ENCODE measurements around the gene NKD2.

NKD2 gene

DNA sequence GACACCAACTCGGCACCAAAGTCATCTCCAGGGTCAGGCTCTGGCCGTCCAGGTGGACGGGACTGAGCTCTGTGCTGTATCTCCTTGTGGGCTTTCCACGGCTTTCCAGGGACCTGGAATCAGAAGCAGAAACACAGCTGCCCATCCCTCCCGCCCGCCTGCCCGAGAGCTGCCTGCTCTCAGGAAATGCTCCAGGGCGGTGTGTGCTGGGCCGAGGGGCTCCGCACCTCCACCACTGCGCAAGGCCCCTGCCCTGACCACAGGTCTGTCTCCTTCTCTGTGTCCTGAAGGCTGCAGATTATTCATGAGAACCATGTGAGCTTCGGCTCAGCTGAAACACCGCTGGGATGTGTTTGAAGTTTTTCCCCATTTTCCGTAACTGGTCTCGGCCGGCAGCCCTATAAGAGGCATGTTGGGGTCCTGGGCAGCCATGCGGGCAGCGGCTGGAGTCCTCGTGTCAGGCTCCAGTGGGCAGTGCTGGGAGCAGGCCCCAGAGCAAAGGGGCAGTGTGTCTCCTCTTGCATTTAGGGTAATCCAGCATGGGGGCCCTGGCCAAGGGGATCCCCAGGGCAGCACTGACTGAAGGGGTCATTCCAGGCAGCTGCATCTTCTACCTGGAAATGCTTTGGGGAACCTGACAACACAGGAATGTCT is 22.8 kb downstream of the NKD2 start:
- Histone ChIP-seq H3K27me3 (ENCODE audit: insufficient read depth, low read length) (0 out of 2 replicates have a peak, but pooled peaks cover 4% of the 10 kb centered on the region), H3K4me2 (ENCODE audit: low read length) (no peak overlapping the region), H3K27ac (ENCODE audit: low read depth, low read length, poor library complexity, severe bottlenecking) (no peak overlapping the region), H2AFZ (ENCODE audit: low read length) (no peak overlapping the region), H4K20me1 (ENCODE audit: insufficient read depth, low read length) (no peaks in the 10 kb centered on the region), H3F3A (ENCODE audit: insufficient read depth, low read length) (no peaks in the 10 kb centered on the region), H3K9ac (ENCODE audit: low read length) (no peak overlapping the region), H3K4me1 (ENCODE audit: insufficient read depth, low read length, severe bottlenecking) (no peaks in the 10 kb centered on the region), H3K9me3 (ENCODE audit: low read length) (no peaks in the 10 kb centered on the region), H3K4me3 (ENCODE audit: low read depth, low read length, poor library complexity, severe bottlenecking) (no peak overlapping the region), H3K9me2 (ENCODE audit: low read depth, low read length) (no peaks in the 10 kb centered on the region), H3K36me3 (ENCODE audit: insufficient read depth, low read length) (no peaks in the 10 kb centered on the region), H3K79me2 (ENCODE audit: insufficient read depth, low read length) (no peaks in the 10 kb centered on the region)
- no peak for TF ChIP-seq EZH2 (IDR thresholded peaks at IDR 0.05; ENCODE audit: borderline replicate concordance, low read length)
- TF ChIP-seq, protein P1, sequence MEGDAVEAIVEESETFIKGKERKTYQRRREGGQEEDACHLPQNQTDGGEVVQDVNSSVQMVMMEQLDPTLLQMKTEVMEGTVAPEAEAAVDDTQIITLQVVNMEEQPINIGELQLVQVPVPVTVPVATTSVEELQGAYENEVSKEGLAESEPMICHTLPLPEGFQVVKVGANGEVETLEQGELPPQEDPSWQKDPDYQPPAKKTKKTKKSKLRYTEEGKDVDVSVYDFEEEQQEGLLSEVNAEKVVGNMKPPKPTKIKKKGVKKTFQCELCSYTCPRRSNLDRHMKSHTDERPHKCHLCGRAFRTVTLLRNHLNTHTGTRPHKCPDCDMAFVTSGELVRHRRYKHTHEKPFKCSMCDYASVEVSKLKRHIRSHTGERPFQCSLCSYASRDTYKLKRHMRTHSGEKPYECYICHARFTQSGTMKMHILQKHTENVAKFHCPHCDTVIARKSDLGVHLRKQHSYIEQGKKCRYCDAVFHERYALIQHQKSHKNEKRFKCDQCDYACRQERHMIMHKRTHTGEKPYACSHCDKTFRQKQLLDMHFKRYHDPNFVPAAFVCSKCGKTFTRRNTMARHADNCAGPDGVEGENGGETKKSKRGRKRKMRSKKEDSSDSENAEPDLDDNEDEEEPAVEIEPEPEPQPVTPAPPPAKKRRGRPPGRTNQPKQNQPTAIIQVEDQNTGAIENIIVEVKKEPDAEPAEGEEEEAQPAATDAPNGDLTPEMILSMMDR (IDR thresholded peaks at IDR 0.05; ENCODE audit: low read length), result no peak

DNA sequence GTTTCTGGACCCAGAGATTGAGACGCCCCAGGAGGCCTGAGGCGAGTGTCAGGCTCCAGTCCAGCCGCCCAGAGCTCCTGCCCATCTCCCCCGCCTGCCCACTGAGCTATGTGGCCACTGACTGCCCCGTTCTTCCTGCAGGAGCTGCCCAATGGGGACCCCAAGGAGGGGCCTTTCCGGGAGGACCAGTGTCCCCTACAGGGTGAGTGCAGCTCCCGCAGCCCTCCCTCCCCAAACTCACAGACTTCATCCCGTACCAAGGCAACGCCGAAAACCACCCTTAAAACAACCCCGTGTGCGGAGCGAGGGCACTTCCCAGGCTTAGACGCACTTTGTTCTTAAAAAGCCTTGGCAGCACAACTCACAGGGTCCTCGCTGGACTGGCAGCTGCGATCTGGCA is 23.4 kb downstream of the NKD2 start:
- H3K79me2 ChIP-seq (ENCODE audit: insufficient read depth, low read length), result no peaks in the 10 kb centered on the region
- no peaks in the 10 kb centered on the region for H3F3A ChIP-seq (ENCODE audit: insufficient read depth, low read length)
- no peak overlapping the region for H2AFZ ChIP-seq (ENCODE audit: low read length)
- H3K36me3 ChIP-seq (ENCODE audit: insufficient read depth, low read length), result no peaks in the 10 kb centered on the region
- H3K4me1 ChIP-seq (ENCODE audit: insufficient read depth, low read length, severe bottlenecking), result no peaks in the 10 kb centered on the region
- H3K4me3 ChIP-seq (ENCODE audit: low read depth, low read length, poor library complexity, severe bottlenecking), result no peak overlapping the region
- H4K20me1 ChIP-seq (ENCODE audit: insufficient read depth, low read length), result no peaks in the 10 kb centered on the region
- no peak overlapping the region for H3K27ac ChIP-seq (ENCODE audit: low read depth, low read length, poor library complexity, severe bottlenecking)
- TF ChIP-seq, protein P1 (IDR thresholded peaks at IDR 0.05; ENCODE audit: low read length), result no peak
- no peak for TF ChIP-seq EZH2 (IDR thresholded peaks at IDR 0.05; ENCODE audit: borderline replicate concordance, low read length)
- H3K4me2 ChIP-seq (ENCODE audit: low read length), result no peak overlapping the region
- H3K9ac ChIP-seq (ENCODE audit: low read length), result no peak overlapping the region
- H3K9me3 ChIP-seq (ENCODE audit: low read length), result no peaks in the 10 kb centered on the region
- 0 out of 2 replicates have a peak, but pooled peaks cover 4% of the 10 kb centered on the region for H3K27me3 ChIP-seq (ENCODE audit: insufficient read depth, low read length)
- no peaks in the 10 kb centered on the region for H3K9me2 ChIP-seq (ENCODE audit: low read depth, low read length)

DNA sequence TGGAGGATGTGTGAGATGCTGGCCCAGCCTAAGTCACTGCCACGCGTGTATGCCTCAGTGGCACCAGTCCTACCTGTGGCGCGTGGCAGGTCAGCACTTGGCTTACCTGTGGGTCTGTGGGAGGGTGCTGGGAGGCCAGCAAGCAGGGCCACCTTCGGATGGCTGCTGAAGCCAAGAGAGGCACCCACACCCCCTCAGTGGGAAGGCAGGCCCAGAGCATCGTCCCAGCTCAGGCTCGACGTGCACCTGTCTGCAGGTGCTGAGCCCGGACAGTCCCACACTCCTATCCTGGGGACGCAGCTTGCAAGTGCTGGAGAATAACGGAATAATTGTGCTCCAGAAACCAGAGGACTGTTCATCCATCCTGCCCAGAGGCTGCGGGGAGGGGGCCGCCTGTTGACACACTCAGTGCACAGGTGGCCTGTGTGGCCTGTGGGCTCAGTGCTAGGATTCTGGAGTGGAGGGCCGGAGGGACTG is 24.0 kb downstream of the NKD2 start:
- Histone ChIP-seq H3K4me3 (ENCODE audit: low read depth, low read length, poor library complexity, severe bottlenecking) (no peak overlapping the region), H2AFZ (ENCODE audit: low read length) (no peak overlapping the region), H3K27me3 (ENCODE audit: insufficient read depth, low read length) (0 out of 2 replicates have a peak, but pooled peaks cover 4% of the 10 kb centered on the region), H3K9me2 (ENCODE audit: low read depth, low read length) (no peaks in the 10 kb centered on the region), H3K9me3 (ENCODE audit: low read length) (no peaks in the 10 kb centered on the region), H3K9ac (ENCODE audit: low read length) (no peak overlapping the region), H3F3A (ENCODE audit: insufficient read depth, low read length) (no peaks in the 10 kb centered on the region), H3K36me3 (ENCODE audit: insufficient read depth, low read length) (no peaks in the 10 kb centered on the region), H3K4me1 (ENCODE audit: insufficient read depth, low read length, severe bottlenecking) (no peaks in the 10 kb centered on the region), H3K27ac (ENCODE audit: low read depth, low read length, poor library complexity, severe bottlenecking) (no peak overlapping the region), H3K79me2 (ENCODE audit: insufficient read depth, low read length) (no peaks in the 10 kb centered on the region), H4K20me1 (ENCODE audit: insufficient read depth, low read length) (no peaks in the 10 kb centered on the region), H3K4me2 (ENCODE audit: low read length) (no peak overlapping the region)
- no peak for TF ChIP-seq EZH2 (IDR thresholded peaks at IDR 0.05; ENCODE audit: borderline replicate concordance, low read length)
- TF ChIP-seq, protein P1 (IDR thresholded peaks at IDR 0.05; ENCODE audit: low read length), result no peak

Measured in OCI-LY1 (cell line).